Liver (tissue), 3 donors: ENCODE results near the gene CLIC1.

ENCODE experiments used
- ATF3 ChIP-seq: IDR thresholded peaks from 2 replicates; pipeline ENCODE4 v1.6.1; 2016; ENCODE audit warnings: antibody characterized with exemption
- CTCF ChIP-seq: fragments of 150-350 bp; IDR thresholded peaks from 2 replicates; pipeline ENCODE4 v1.5.1; 2017; ENCODE audit warnings: improper control_type of control experiment, low read depth, low read length; ENCODE audit not compliant: missing input control
- EGR1 ChIP-seq, 2 donors: IDR thresholded peaks; 2 replicates each; pipeline ENCODE4 v1.6.1; 2016 to 2018; ENCODE audit warnings: antibody characterized with exemption in 2 of 2, low read depth in 2 of 2
- FOXA2 ChIP-seq: IDR thresholded peaks from 2 replicates; pipeline ENCODE4 v1.6.1; 2016; ENCODE audit warnings: antibody characterized with exemption
- GABPA ChIP-seq, 2 donors: IDR thresholded peaks in 1 of 2; conservative IDR thresholded peaks in 1 of 2; 2 replicates each; pipeline ENCODE4 v1.6.1; 2016; ENCODE audit warnings: antibody characterized with exemption in 2 of 2, mild to moderate bottlenecking in 1 of 2, moderate library complexity in 1 of 2
- JUND ChIP-seq, 2 donors: IDR thresholded peaks; 2 replicates each; pipeline ENCODE4 v1.6.1; 2016; ENCODE audit warnings: antibody characterized with exemption in 2 of 2
- MAX ChIP-seq: IDR thresholded peaks from 2 replicates; pipeline ENCODE4 v1.6.1; 2016; ENCODE audit warnings: antibody characterized with exemption
- REST ChIP-seq: IDR thresholded peaks from 2 replicates; pipeline ENCODE4 v1.6.1; 2016; ENCODE audit warnings: antibody characterized with exemption, mild to moderate bottlenecking
- RXRA ChIP-seq, 2 donors: IDR thresholded peaks; 2 replicates each; pipeline ENCODE4 v1.6.1; 2017 to 2018; ENCODE audit warnings: antibody characterized with exemption in 2 of 2, mild to moderate bottlenecking in 1 of 2
- SP1 ChIP-seq: IDR thresholded peaks from 2 replicates; pipeline ENCODE4 v1.6.1; 2018; ENCODE audit warnings: antibody characterized with exemption, mild to moderate bottlenecking
- TAF1 ChIP-seq: conservative IDR thresholded peaks from 2 replicates; pipeline ENCODE4 v1.6.1; 2016; ENCODE audit warnings: antibody characterized with exemption, mild to moderate bottlenecking
- ZBTB33 ChIP-seq: IDR thresholded peaks from 2 replicates; pipeline ENCODE4 v1.6.1; 2016; ENCODE audit warnings: antibody characterized with exemption
- donor health status: healthy.
- donor health status: healthy.

- TF ChIP-seq CTCF: no peak
- no peak for TF ChIP-seq REST
- TF ChIP-seq GABPA (IDR thresholded peaks at IDR 0.05 in 1 of 2, conservative IDR thresholded peaks at IDR 0.05 in 1 of 2): no peak
- no peak for TF ChIP-seq MAX
- no peak for TF ChIP-seq EGR1 (IDR thresholded peaks at IDR 0.05; ENCODE audit: low read depth in 2 of 2)
- no peak for TF ChIP-seq ATF3
- no peak for TF ChIP-seq FOXA2
- TF ChIP-seq TAF1: no peak
- no peak for TF ChIP-seq ZBTB33
- no peak for TF ChIP-seq RXRA (IDR thresholded peaks at IDR 0.05)
- TF ChIP-seq JUND (IDR thresholded peaks at IDR 0.05): no peak
- peak; percentile 42 for TF ChIP-seq SP1
Observed at GRCh38 chr6:31778193-31778592, 41.9 kb upstream of the CLIC1 start.
